GM10266 (cell line): Measurements from ENCODE around the gene SLC10A7.

Experiments
- DNase-seq: peaks from one replicate; pipeline ENCODE4 v3.0.0; 2012; ENCODE audit errors: extremely low spot score
- CTCF ChIP-seq: IDR thresholded peaks from 2 replicates; pipeline ENCODE4 v1.5.1; 2012; ENCODE audit warnings: mild to moderate bottlenecking, low read depth; ENCODE audit not compliant: control insufficient read depth, insufficient read depth; ENCODE audit errors: missing control alignments

Gene SLC10A7

GRCh38 chr4:146263793-146264192, 257.9 kb downstream of the SLC10A7 start:
- no peak for TF ChIP-seq CTCF

GRCh38 chr4:146261041-146261440, 260.7 kb downstream of the SLC10A7 start:
- TF ChIP-seq CTCF, result no peak
- DNase-seq, result no peak

More at GRCh38 chr4:146263793-146264192, 257.9 kb downstream of the SLC10A7 start:
- no peak for DNase-seq

GRCh38 chr4:146260521-146260920, 261.2 kb downstream of the SLC10A7 start:
- no peak for TF ChIP-seq CTCF
- DNase-seq, result no peak

- no peak for TF ChIP-seq CTCF
- DNase-seq, result no peak
Observed at GRCh38 chr4:146257511-146257910, 264.2 kb downstream of the SLC10A7 start.

- no peak for TF ChIP-seq CTCF
- DNase-seq, result no peak
Observed at GRCh38 chr4:146256328-146256727, 265.4 kb downstream of the SLC10A7 start.

GRCh38 chr4:146255874-146256273, 265.9 kb downstream of the SLC10A7 start:
- no peak for TF ChIP-seq CTCF
- no peak for DNase-seq

GRCh38 chr4:146255463-146255862, 266.3 kb downstream of the SLC10A7 start:
- no peak for DNase-seq
- no peak for TF ChIP-seq CTCF
